Stimulated activated CD8-positive, alpha-beta memory T cell treated with anti-CD3 and anti-CD28 coated beads, Interleukin-15, amount 100 ng/mL, for 24 hours (primary cell): ENCODE measurements around the gene STK32B.

Source experiments
- DNase-seq: peaks from one replicate; pipeline ENCODE4 v3.0.0-alpha.2; 2020; ENCODE audit warnings: low read depth

Gene STK32B

GRCh38 chr4:5446595-5447226 is 395.4 kb downstream of the STK32B start:
- DNase-seq: no peak

- no peak for DNase-seq
Measured at GRCh38 chr4:5447755-5448154, 396.5 kb downstream of the STK32B start.

- no peak for DNase-seq
Measured at GRCh38 chr4:5448221-5448620, 396.9 kb downstream of the STK32B start.

- DNase-seq: no peak
Measured at GRCh38 chr4:5451243-5451642, 400.0 kb downstream of the STK32B start.

- no peak for DNase-seq
Measured at GRCh38 chr4:5452156-5452555, 400.9 kb downstream of the STK32B start.

- no peak for DNase-seq
Measured at GRCh38 chr4:5455003-5455585, 403.8 kb downstream of the STK32B start.

GRCh38 chr4:5456296-5456845 is 405.1 kb downstream of the STK32B start:
- no peak for DNase-seq

GRCh38 chr4:5458676-5459075 is 407.4 kb downstream of the STK32B start:
- no peak for DNase-seq

- DNase-seq: no peak
Measured at GRCh38 chr4:5459236-5459635, 408.0 kb downstream of the STK32B start.

GRCh38 chr4:5460106-5460801 is 409.0 kb downstream of the STK32B start:
- DNase-seq: no peak

- no peak for DNase-seq
Measured at GRCh38 chr4:5461477-5461876, 410.2 kb downstream of the STK32B start.

GRCh38 chr4:5462254-5462835 is 411.1 kb downstream of the STK32B start:
- DNase-seq: no peak

- DNase-seq: no peak
Measured at GRCh38 chr4:5462896-5463295, 411.6 kb downstream of the STK32B start.

- no peak for DNase-seq
Measured at GRCh38 chr4:5463361-5463760, 412.1 kb downstream of the STK32B start.

GRCh38 chr4:5463936-5464650 is 412.8 kb downstream of the STK32B start:
- no peak for DNase-seq

GRCh38 chr4:5465529-5465928 is 414.2 kb downstream of the STK32B start:
- no peak for DNase-seq

GRCh38 chr4:5465956-5466355 is 414.7 kb downstream of the STK32B start:
- DNase-seq: no peak

- no peak for DNase-seq
Measured at GRCh38 chr4:5467111-5467510, 415.8 kb downstream of the STK32B start.

GRCh38 chr4:5469151-5469775 is 418.0 kb downstream of the STK32B start:
- DNase-seq: no peak

- DNase-seq: no peak
Measured at GRCh38 chr4:5469861-5470260, 418.6 kb downstream of the STK32B start.

GRCh38 chr4:5470318-5471198 is 419.3 kb downstream of the STK32B start:
- no peak for DNase-seq
